Keratinocyte (primary cell): ENCODE data around the gene AGR2.

Source experiments
- CTCF ChIP-seq, 3 experiments: IDR thresholded peaks in 1 of 3; conservative IDR thresholded peaks in 1 of 3; optimal IDR thresholded peaks in 1 of 3; 2 replicates in 2 of 3; 3 replicates in 1 of 3; pipeline versions ENCODE3 to v1.5.1; 2011; ENCODE audit warnings: low read length in 3 of 3, mild to moderate bottlenecking in 3 of 3, moderate library complexity in 2 of 3, control low read depth in 1 of 3, inconsistent platforms in 1 of 3; ENCODE audit not compliant: insufficient read depth in 2 of 3; ENCODE audit errors: extremely low read depth in 1 of 3
- EZH2 ChIP-seq: IDR thresholded peaks from one replicate; pipeline ENCODE4 v1.6.1; 2012; ENCODE audit warnings: inconsistent platforms, mild to moderate bottlenecking, low read length, moderate library complexity

GRCh38 chr7:16785846-16786245 is 19.0 kb downstream of the AGR2 start:
- TF ChIP-seq CTCF (optimal IDR thresholded peaks at IDR 0.05 in 1 of 3, IDR thresholded peaks at IDR 0.05 in 1 of 3, conservative IDR thresholded peaks at IDR 0.05 in 1 of 3; ENCODE audit: extremely low read depth in 1 of 3, insufficient read depth in 2 of 3, low read length in 3 of 3), result no peak
- TF ChIP-seq EZH2, result no peak
